Stromal cell of bone marrow (primary cell): ENCODE results near the gene POU2AF1.

ENCODE experiments used
- DNase-seq: peaks from one replicate; pipeline ENCODE4 v3.0.0-alpha.2; 2012; ENCODE audit warnings: low read depth

Gene POU2AF1, protein sequence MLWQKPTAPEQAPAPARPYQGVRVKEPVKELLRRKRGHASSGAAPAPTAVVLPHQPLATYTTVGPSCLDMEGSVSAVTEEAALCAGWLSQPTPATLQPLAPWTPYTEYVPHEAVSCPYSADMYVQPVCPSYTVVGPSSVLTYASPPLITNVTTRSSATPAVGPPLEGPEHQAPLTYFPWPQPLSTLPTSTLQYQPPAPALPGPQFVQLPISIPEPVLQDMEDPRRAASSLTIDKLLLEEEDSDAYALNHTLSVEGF

GRCh38 chr11:111378861-111379601, at the start of gene POU2AF1:
TSS of gene POU2AF1 (minus strand) at chr11:111379275. CDS start at chr11:111379177, 98 bp downstream.
- DNase-seq: peak; percentile 16

DNA sequence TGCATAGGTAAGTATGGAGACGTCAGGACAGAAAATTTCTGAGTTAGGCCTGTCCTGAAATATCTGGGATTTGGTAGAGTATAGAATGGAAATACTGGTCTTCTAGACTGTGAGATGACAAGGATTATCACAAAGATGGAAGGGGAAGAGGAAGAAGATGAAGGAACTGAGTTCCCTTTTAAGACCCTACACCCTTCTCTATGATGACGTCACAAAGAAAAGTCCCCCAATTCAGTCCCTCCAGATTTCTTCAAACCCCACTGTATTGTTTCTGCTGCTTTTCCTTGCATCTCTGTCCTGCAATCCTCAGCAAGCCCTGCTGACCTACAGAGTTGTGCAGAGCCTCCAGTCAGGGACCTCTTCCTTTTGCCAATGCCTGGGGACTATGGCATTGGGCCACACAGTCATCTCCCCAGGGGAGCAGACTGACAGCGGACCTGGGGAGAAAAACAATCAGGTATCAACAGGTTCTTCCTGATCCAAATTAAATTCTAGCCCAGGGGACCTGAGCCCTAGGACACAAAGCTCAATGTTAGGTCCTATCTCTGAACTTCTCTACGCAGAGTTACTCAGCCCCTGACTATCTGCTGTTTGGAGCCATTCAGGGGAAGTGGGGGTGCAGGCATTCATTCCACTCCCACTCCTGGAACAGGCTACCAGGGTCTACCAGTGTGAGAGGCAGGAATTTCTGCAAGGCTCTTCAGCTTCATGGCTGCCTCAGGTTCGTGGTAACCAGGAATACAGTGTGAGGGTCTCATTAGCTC, 49.2 kb upstream of the POU2AF1 start:
- DNase-seq: no peak

DNA sequence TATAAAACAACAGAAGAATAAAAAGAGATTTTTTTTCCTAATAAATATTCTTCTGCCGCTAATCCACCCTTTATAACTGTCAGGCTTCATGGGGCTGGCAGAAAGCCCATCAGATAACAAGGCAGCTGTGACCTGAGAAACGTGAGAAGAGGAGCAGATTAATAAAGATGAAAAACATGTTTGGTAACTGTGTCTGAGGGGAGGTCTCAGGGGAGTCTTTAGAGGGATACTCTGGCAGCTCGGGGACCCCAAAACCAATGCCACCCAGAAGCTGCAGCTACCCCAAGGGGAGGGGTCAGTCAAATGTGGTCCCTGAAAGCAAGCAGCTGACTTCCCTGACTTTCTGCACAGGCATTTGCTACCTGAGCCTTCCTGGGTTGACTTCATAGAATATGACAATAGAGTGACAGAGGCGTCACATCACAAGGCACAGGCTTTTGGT, 48.4 kb upstream of the POU2AF1 start:
- no peak for DNase-seq

- no peak for DNase-seq
Observed at GRCh38 chr11:111426617-111427016, 47.5 kb upstream of the POU2AF1 start.

- DNase-seq: no peak
Observed at GRCh38 chr11:111423250-111423615, 44.2 kb upstream of the POU2AF1 start.

- DNase-seq: no peak
Observed at GRCh38 chr11:111422494-111423249, 43.6 kb upstream of the POU2AF1 start.

DNA sequence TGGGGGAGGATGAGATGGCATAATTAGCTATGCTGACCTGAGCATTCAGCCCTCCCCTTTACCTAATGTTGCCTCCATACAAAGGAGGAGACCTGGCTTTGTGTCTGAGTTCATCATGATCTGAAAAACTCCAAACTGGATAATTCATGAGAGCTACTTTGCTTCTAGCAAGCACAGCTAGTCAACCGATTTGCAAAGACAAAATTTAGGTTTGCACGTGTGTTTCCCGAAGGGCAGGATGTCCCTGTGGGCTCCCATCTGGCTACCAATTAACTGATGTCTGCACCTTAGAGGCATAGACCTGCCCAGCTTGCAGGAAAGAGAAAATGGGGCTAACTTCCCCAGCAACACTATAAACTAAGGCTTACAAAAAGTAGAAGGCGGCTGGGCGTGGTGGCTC, 42.2 kb upstream of the POU2AF1 start:
- no peak for DNase-seq

GRCh38 chr11:111419641-111420327, 40.7 kb upstream of the POU2AF1 start:
- no peak for DNase-seq

DNA sequence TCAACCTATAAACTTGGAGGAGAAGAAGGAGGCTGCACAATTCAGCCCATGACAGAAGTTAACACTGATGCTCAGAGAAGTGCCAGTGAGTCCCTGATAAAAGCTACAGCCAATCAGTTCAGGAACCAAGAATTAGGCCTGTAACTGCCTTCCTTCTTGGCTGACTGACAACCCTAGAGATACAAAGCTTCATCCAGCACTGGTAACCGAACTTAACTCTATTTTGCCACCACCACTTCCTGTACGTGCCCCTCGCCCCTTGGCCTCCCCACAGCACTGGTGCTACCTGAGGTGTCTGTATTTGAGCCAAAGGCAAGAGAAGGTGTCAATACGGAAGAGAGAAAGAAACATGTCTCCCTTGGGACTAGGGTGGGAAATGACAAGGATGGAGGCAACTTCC, 40.1 kb upstream of the POU2AF1 start:
- no peak for DNase-seq

- DNase-seq: no peak
Observed at GRCh38 chr11:111418436-111418787, 39.3 kb upstream of the POU2AF1 start.

- DNase-seq: peak; percentile 38
Observed at GRCh38 chr11:111417766-111418435, 38.8 kb upstream of the POU2AF1 start.

GRCh38 chr11:111417011-111417765, 38.1 kb upstream of the POU2AF1 start:
- no peak for DNase-seq

- no peak for DNase-seq
Observed at GRCh38 chr11:111416231-111416960, 37.3 kb upstream of the POU2AF1 start.

DNA sequence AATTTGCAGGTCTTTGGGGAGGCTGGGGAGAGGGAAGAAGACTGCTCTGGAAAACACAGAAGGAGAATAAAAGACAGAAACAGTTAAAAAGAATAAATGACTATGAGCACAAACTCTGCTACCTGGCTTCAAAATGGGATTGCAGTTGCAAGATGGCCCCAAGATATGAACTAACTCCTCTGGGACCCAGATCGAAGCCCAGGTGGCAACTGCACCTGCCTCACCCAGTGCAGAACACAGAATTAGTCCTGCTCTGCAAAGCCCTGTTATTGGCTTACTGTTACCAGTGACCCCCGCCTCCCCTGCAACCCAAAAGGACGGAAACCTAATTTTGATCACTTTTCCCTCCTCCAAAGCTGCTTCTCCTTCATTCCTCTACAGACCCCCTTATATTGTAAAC, 35.9 kb upstream of the POU2AF1 start:
- DNase-seq: no peak

DNA sequence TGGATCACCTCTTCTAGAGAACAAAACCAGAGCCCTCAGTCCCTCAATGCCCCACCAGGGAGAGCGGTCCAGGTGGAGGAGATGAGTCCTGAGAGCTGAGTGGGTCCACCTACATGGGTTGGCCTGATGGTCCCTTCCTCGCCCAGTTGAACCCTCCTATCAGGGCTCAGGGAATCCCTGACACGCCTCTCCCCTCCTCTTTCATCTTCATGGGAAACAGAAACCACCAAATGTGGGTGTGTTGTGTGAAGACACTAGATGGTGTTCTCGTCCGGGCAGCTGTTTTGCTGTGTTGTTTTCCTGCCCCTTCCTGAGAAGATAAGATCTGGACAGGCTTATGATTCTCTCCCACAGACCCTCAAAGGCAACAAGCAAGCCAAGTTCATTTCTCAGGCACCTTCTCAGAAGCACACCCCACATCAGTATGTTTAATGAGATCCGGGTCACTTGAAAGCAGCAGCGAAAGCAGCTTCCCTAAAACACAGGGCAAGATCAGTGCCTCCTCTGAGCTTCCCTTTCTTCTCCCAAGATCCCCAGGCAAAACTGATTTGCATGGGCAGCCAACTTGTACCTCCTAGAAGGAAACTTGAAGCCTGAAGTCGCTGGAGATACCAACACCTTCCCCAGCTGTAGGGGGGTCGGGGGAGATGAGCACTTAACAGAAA, 35.3 kb upstream of the POU2AF1 start:
- no peak for DNase-seq

DNA sequence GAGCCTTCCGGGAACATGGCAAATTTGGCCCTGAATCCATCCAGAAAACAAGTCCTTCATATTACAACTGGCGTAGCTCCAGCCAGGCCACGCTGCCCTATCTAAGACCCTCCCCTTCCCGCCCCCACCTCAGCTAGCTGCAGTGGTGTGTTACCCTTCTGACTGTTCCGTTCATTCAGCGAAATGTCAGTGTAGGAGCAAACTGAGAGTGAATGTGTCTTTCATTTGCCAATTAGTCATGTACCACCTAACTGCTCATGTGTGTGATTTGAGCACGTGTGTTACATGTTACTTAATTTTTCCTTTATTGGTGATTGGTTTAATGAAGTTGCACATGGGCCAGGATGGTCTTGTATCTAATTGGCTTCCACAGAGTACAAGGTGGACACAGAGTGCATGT, 34.8 kb upstream of the POU2AF1 start:
- DNase-seq: no peak

- DNase-seq: no peak
Observed at GRCh38 chr11:111412293-111412692, 33.2 kb upstream of the POU2AF1 start.

DNA sequence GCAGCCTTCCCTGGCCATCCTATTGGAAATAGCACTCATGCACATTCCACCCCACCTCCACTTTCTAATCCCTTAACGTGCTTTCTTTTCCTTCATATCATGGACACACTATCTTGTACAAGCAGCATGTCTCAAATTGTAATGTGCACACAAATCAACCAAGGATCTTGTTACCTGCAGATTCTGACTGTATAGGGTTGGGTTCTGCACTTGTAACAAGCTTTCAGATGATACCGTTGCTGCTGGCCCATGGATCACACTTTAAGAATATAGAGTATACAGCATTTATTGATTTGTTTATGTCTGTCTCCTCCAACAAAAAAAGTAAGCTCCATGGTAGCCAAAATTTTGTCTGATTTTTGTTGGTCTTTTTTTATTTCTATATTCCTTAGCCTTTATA, 32.4 kb upstream of the POU2AF1 start:
- no peak for DNase-seq

DNA sequence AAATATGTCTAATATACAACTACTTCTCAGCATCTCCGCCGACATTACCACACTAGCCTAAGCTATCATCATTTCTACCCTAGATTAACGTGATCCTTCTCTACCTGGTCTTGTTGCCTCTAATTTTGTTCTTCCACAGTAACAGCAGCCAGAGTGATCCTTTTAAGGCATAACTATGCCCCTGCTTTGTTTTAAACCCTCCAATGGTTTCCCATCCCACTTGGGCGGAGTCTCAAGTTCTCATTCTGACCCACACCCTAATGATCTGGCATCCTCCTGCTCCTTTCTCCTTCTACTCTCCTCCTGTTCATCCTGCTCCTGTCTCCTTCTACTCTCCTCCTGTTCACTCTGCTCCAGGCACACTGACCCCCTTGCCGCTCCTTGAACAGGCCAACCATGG, 31.9 kb upstream of the POU2AF1 start:
- DNase-seq: no peak
